ENCODE data around the gene CORIN.

GRCh38 chr4:47750788-47751187 lies 87.1 kb downstream of the CORIN start:
- TF ChIP-seq POLR2A (IDR thresholded peaks at IDR 0.05) (no peak), POLR2AphosphoS5 (IDR thresholded peaks at IDR 0.05) (no peak)
- TF ChIP-seq, protein P1, sequence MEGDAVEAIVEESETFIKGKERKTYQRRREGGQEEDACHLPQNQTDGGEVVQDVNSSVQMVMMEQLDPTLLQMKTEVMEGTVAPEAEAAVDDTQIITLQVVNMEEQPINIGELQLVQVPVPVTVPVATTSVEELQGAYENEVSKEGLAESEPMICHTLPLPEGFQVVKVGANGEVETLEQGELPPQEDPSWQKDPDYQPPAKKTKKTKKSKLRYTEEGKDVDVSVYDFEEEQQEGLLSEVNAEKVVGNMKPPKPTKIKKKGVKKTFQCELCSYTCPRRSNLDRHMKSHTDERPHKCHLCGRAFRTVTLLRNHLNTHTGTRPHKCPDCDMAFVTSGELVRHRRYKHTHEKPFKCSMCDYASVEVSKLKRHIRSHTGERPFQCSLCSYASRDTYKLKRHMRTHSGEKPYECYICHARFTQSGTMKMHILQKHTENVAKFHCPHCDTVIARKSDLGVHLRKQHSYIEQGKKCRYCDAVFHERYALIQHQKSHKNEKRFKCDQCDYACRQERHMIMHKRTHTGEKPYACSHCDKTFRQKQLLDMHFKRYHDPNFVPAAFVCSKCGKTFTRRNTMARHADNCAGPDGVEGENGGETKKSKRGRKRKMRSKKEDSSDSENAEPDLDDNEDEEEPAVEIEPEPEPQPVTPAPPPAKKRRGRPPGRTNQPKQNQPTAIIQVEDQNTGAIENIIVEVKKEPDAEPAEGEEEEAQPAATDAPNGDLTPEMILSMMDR (IDR thresholded peaks at IDR 0.05) = no peak

All from upper lobe of left lung (tissue), 4 donors.